Activated CD8-positive, alpha-beta memory T cell treated with anti-CD3 and anti-CD28 coated beads, Interleukin-2, amount 50 U/mL, for 1 hour (primary cell): ENCODE data around the gene MRGPRX3.

Experiments
- DNase-seq: peaks from one replicate; pipeline ENCODE4 v3.0.0-alpha.2; 2020; ENCODE audit errors: extremely low read depth

Gene MRGPRX3

GRCh38 chr11:18168372-18168771, 36.0 kb downstream of the MRGPRX3 start:
- no peak for DNase-seq

GRCh38 chr11:18171377-18172000, 39.1 kb downstream of the MRGPRX3 start:
- DNase-seq: no peak

DNA sequence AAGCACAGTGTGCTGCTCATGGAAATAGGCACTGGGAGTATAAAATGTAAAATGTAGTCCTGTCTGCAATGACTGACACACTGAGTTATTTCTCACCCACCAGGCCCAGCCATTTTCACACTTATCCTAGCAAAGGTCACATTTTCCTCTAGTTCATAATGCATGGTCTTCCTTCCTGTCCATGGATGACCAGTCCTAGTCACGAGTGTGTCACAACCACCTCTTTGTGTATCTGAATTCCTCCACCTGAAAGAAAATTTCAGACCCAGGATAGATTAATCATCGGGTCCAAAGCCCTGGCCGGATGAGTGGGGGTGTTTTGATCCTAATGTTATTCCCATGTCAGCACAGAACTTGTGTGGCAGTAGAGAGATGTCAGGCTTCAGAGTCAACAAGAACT, 40.3 kb downstream of the MRGPRX3 start, which contains the start of gene MRGPRX4:
Gene MRGPRX4 (plus strand): TSS at position 172 of the 400 bp plus-strand sequence. CDS start 420 bp downstream, outside the sequence.
- no peak for DNase-seq

- no peak for DNase-seq
Measured at GRCh38 chr11:18173225-18173866, 41.0 kb downstream of the MRGPRX3 start.
